WTC11 (cell line): ENCODE results near the gene TBCCD1. TPM values are rescaled to one million over a fixed set of nuclear protein-coding genes. Genes with fewer than 3 reads are reported as not detected.
A peak's percentile ranks its signal among the peaks of the same experiment; 100 is the strongest.

Source experiments
- ATAC-seq: fragments of 200-7000 bp; cut with Tn5 transposase; 2 replicates; pipeline ENCODE4 v1.10.0; 2021; ENCODE audit warnings: mild to moderate bottlenecking, moderate library complexity
- CTCF ChIA-PET: fragments of 300-600 bp; sonication (Branson Sonifier 250); formaldehyde crosslinking; loops from one replicate; lab custom pipeline; 2021; ENCODE audit warnings: antibody characterized with exemption; lab: Charles Lee
- POLR2A ChIA-PET: fragments of 350-600 bp; sonication (Branson Sonifier 250); formaldehyde crosslinking; loops from one replicate; lab custom pipeline; 2021; ENCODE audit warnings: antibody characterized with exemption; lab: Charles Lee
- DNase-seq: peaks from one replicate; pipeline ENCODE4 v3.0.0; 2021; ENCODE audit warnings: low spot score
- H3K27ac Mint-ChIP-seq: 2 replicates; pipeline ENCODE4 v1.8.0; 2021; ENCODE audit warnings: mixed read lengths
- H3K27me3 Mint-ChIP-seq: 2 replicates; pipeline ENCODE4 v1.8.0; 2021; ENCODE audit warnings: low read depth, mild to moderate bottlenecking, moderate library complexity, mixed read lengths
- H3K36me3 Mint-ChIP-seq: 2 replicates; pipeline ENCODE4 v1.8.0; 2021; ENCODE audit warnings: mixed read lengths
- H3K4me1 Mint-ChIP-seq: 2 replicates; pipeline ENCODE4 v1.8.0; 2022; ENCODE audit warnings: mixed read lengths
- H3K4me3 Mint-ChIP-seq: 2 replicates; pipeline ENCODE4 v1.8.0; 2021; ENCODE audit warnings: mild to moderate bottlenecking, moderate library complexity, mixed read lengths
- H3K9me3 Mint-ChIP-seq: 2 replicates; pipeline ENCODE4 v1.8.0; 2021; ENCODE audit warnings: mixed read lengths
- ATF6 ChIP-seq: sonication (generic); formaldehyde crosslinking; IDR thresholded peaks from 2 replicates; pipeline ENCODE4 v1.8.1; 2023; ENCODE audit warnings: mild to moderate bottlenecking, missing genetic modification reagents
- EMX1 ChIP-seq: fragments of 250-450 bp; sonication (Bioruptor Pico); IDR thresholded peaks from 2 replicates; pipeline ENCODE4 v1.8.0; 2021; ENCODE audit warnings: mild to moderate bottlenecking
- ESRRA ChIP-seq: sonication (generic); formaldehyde crosslinking; IDR thresholded peaks from 2 replicates; pipeline ENCODE4 v1.8.1; 2022; ENCODE audit warnings: mild to moderate bottlenecking, missing genetic modification reagents, borderline replicate concordance
- FOXJ3 ChIP-seq: sonication (generic); formaldehyde crosslinking; IDR thresholded peaks from 2 replicates; pipeline ENCODE4 v1.9.0; 2021; ENCODE audit warnings: missing genetic modification reagents, mild to moderate bottlenecking, borderline replicate concordance
- JUN ChIP-seq: sonication (generic); formaldehyde crosslinking; IDR thresholded peaks from 2 replicates; pipeline ENCODE4 v1.8.0; 2023; ENCODE audit warnings: mild to moderate bottlenecking, missing genetic modification reagents
- KAT7 ChIP-seq: sonication (generic); formaldehyde crosslinking; IDR thresholded peaks from 2 replicates; pipeline ENCODE4 v1.8.1; 2023; ENCODE audit warnings: missing genetic modification reagents, mild to moderate bottlenecking, borderline replicate concordance
- MXD4 ChIP-seq: fragments of 250-450 bp; sonication (Bioruptor Pico); IDR thresholded peaks from 2 replicates; pipeline ENCODE4 v1.8.0; 2021; ENCODE audit warnings: mild to moderate bottlenecking, moderate library complexity, borderline replicate concordance
- NR1H2 ChIP-seq: sonication (generic); formaldehyde crosslinking; IDR thresholded peaks from 2 replicates; pipeline ENCODE4 v1.9.0; 2021; ENCODE audit warnings: mild to moderate bottlenecking, moderate library complexity, missing genetic modification reagents
- OVOL2 ChIP-seq: fragments of 250-450 bp; sonication (Bioruptor Pico); IDR thresholded peaks from 2 replicates; pipeline ENCODE4 v1.9.0; 2021; ENCODE audit warnings: mild to moderate bottlenecking, borderline replicate concordance
- PREB ChIP-seq: sonication (generic); formaldehyde crosslinking; IDR thresholded peaks from 2 replicates; pipeline ENCODE4 v1.8.1; 2022; ENCODE audit warnings: mild to moderate bottlenecking, missing genetic modification reagents, moderate library complexity, borderline replicate concordance
- SMAD4 ChIP-seq: sonication (generic); formaldehyde crosslinking; IDR thresholded peaks from 2 replicates; pipeline ENCODE4 v1.8.0; 2022; ENCODE audit warnings: mild to moderate bottlenecking, missing genetic modification reagents
- SOX15 ChIP-seq: fragments of 250-450 bp; sonication (Bioruptor Pico); IDR thresholded peaks from 2 replicates; pipeline ENCODE4 v1.9.0; 2021; ENCODE audit warnings: mild to moderate bottlenecking
- USF1 ChIP-seq: sonication (generic); formaldehyde crosslinking; IDR thresholded peaks from 2 replicates; pipeline ENCODE4 v1.8.0; 2022; ENCODE audit warnings: mild to moderate bottlenecking, missing genetic modification reagents
- USF2 ChIP-seq: sonication (generic); formaldehyde crosslinking; IDR thresholded peaks from 2 replicates; pipeline ENCODE4 v1.8.1; 2023; ENCODE audit warnings: mild to moderate bottlenecking, missing genetic modification reagents, moderate library complexity
- ZNF121 ChIP-seq: sonication (generic); formaldehyde crosslinking; IDR thresholded peaks from 2 replicates; pipeline ENCODE4 v1.8.0; 2023; ENCODE audit warnings: missing genetic modification reagents
- total RNA-seq: library from RNA; stranded (reverse); gene quantifications from 3 replicates; pipeline ENCODE4 v1.2.3, GENCODE V29; 2021
- TF ChIP-seq, protein P1 (sequence below): sonication (generic); formaldehyde crosslinking; conservative IDR thresholded peaks from 2 replicates; pipeline ENCODE4 v1.8.1; 2023; ENCODE audit warnings: mild to moderate bottlenecking, low read depth, missing genetic modification reagents, moderate library complexity
- TF ChIP-seq, protein P2 (sequence below): sonication (generic); formaldehyde crosslinking; IDR thresholded peaks from 2 replicates; pipeline ENCODE4 v1.8.1; 2022; ENCODE audit warnings: low read depth, mild to moderate bottlenecking, moderate library complexity, missing genetic modification reagents, borderline replicate concordance
- TF ChIP-seq, protein P3 (sequence below): sonication (generic); formaldehyde crosslinking; conservative IDR thresholded peaks from 2 replicates; pipeline ENCODE4 v1.8.1; 2022; ENCODE audit warnings: mild to moderate bottlenecking, missing genetic modification reagents

The TBCCD1 gene
- total RNA-seq, 1 experiment from 2014 or later = 10.6 TPM

- Mint-ChIP-seq H3K4me1 (peaks cover 31% of the 10 kb centered on the region), H3K36me3 (peaks cover 29% of the 10 kb centered on the region), H3K27me3 (no peaks in the 10 kb centered on the region), H3K27ac (peak overlapping the region; percentile 84), H3K4me3 (peak overlapping the region; percentile 88), H3K9me3 (no peaks in the 10 kb centered on the region)
- CTCF ChIA-PET = interaction anchor here (0.8 to 3.4 kb wide), 6 partner anchors 18 to 583 kb away, joined by 3 to 15 read pairs (median 8); no protein-coding TSS in a partner anchor
- TF ChIP-seq NR1H2 (CRISPR knock-in tag) (no peak), KAT7 (CRISPR knock-in tag) (no peak), SMAD4 (CRISPR knock-in tag) (no peak), USF1 (no peak), SOX15 (no peak), PREB (no peak), ESRRA (CRISPR knock-in tag) (no peak), ZNF121 (no peak), FOXJ3 (CRISPR knock-in tag) (no peak)
- TF ChIP-seq, protein P1, sequence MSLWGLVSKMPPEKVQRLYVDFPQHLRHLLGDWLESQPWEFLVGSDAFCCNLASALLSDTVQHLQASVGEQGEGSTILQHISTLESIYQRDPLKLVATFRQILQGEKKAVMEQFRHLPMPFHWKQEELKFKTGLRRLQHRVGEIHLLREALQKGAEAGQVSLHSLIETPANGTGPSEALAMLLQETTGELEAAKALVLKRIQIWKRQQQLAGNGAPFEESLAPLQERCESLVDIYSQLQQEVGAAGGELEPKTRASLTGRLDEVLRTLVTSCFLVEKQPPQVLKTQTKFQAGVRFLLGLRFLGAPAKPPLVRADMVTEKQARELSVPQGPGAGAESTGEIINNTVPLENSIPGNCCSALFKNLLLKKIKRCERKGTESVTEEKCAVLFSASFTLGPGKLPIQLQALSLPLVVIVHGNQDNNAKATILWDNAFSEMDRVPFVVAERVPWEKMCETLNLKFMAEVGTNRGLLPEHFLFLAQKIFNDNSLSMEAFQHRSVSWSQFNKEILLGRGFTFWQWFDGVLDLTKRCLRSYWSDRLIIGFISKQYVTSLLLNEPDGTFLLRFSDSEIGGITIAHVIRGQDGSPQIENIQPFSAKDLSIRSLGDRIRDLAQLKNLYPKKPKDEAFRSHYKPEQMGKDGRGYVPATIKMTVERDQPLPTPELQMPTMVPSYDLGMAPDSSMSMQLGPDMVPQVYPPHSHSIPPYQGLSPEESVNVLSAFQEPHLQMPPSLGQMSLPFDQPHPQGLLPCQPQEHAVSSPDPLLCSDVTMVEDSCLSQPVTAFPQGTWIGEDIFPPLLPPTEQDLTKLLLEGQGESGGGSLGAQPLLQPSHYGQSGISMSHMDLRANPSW = no peak
- TF ChIP-seq, protein P2, sequence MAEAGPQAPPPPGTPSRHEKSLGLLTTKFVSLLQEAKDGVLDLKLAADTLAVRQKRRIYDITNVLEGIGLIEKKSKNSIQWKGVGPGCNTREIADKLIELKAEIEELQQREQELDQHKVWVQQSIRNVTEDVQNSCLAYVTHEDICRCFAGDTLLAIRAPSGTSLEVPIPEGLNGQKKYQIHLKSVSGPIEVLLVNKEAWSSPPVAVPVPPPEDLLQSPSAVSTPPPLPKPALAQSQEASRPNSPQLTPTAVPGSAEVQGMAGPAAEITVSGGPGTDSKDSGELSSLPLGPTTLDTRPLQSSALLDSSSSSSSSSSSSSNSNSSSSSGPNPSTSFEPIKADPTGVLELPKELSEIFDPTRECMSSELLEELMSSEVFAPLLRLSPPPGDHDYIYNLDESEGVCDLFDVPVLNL (CRISPR knock-in tag) = no peak
- POLR2A ChIA-PET = interaction anchor here (0.9 to 1.5 kb wide), 7 partner anchors 26 to 985 kb away, joined by 3 to 22 read pairs (median 4); partner anchors contain the start of genes EIF4A2 and SENP2
- ATAC-seq (no peak), DNase-seq (no peak)
Measured at GRCh38 chr3:186570941-186571643, 4.0 kb upstream of the TBCCD1 start.

DNA sequence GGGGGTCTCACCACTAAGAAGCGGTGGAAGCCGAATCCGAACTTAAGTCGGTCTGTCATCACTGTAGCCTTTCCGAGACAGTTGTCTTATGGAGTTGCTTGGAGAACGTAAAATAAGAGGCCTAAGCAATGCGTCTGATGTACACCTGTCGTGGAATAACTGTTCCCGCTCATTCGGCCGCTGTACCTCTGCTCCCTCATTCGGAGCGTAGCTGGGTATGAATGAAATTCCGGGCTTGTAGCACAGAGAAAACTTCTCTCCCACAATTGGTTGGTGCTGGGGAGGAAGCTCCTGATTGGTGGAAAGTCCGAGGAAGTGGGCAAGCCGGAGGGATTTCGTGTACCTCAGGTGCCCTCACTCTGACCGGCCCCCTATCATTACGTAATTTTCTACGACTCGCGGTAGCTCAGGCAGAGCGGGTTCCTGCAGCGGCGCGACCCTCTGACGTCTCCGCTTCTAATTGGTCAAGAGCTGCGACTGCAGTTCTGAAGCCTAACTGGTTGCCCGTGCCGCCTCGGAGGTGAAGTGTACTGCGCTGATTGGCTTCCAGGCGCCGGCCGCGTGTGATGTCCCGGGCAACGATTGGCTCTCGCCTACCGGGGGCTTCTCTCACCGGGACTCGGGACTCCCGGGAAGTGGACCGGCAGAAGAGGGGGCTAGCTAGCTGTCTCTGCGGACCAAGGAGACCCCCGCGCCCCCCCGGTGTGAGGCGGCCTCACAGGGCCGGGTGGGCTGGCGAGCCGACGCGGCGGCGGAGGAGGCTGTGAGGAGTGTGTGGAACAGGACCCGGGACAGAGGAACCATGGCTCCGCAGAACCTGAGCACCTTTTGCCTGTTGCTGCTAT lies 3.2 kb upstream of the TBCCD1 start, which contains the start of gene DNAJB11:
DNAJB11 (plus strand) TSS at position 625 of the 845 bp plus-strand sequence; CDS start at position 803, 178 bp downstream.
- ChIA-PET CTCF (interaction anchor here (0.7 to 3.4 kb wide), 8 partner anchors 19 to 583 kb away, joined by 3 to 15 read pairs (median 6); partner anchors contain the start of gene RPL39L), POLR2A (interaction anchor here (0.6 to 1.5 kb wide), 9 partner anchors 27 to 984 kb away, joined by 3 to 22 read pairs (median 4); partner anchors contain the start of genes EIF4A2, RFC4 and SENP2)
- Mint-ChIP-seq H3K27me3 (no peaks in the 10 kb centered on the region), H3K27ac (peak within 1 kb of the TSS; percentile 98), H3K36me3 (peaks cover 22% of the 10 kb centered on the region), H3K9me3 (no peaks in the 10 kb centered on the region), H3K4me1 (peaks cover 31% of the 10 kb centered on the region), H3K4me3 (peak within 1 kb of the TSS; percentile 88)
- DNase-seq (peak; percentile 99), ATAC-seq (peak; percentile 89)
- TF ChIP-seq ATF6 (CRISPR knock-in tag) = no peak
- no peak for TF ChIP-seq JUN (CRISPR knock-in tag)
- TF ChIP-seq, protein P1 = no peak
- no peak for TF ChIP-seq MXD4 (CRISPR knock-in tag)
- TF ChIP-seq, protein P3, sequence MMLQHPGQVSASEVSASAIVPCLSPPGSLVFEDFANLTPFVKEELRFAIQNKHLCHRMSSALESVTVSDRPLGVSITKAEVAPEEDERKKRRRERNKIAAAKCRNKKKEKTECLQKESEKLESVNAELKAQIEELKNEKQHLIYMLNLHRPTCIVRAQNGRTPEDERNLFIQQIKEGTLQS (CRISPR knock-in tag) = no peak
- no peak for TF ChIP-seq OVOL2
- TF ChIP-seq USF2 = peak; percentile 25; the same call in 1 of the 2 replicates
- TF ChIP-seq PREB = no peak
- TF ChIP-seq EMX1 = no peak
- TF ChIP-seq ESRRA (CRISPR knock-in tag) = no peak
